ENCODE measurements around the gene CCDC159.
"Not testable (repeated sequence)": the region's sequence is repeated elsewhere in the genome, so short reads cannot be mapped to it uniquely, and the experiment has no call there.

The CCDC159 gene, protein sequence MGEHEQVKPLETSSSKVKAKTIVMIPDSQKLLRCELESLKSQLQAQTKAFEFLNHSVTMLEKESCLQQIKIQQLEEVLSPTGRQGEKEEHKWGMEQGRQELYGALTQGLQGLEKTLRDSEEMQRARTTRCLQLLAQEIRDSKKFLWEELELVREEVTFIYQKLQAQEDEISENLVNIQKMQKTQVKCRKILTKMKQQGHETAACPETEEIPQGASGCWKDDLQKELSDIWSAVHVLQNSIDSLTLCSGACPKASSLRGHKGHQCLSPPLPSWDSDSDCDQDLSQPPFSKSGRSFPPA

DNA sequence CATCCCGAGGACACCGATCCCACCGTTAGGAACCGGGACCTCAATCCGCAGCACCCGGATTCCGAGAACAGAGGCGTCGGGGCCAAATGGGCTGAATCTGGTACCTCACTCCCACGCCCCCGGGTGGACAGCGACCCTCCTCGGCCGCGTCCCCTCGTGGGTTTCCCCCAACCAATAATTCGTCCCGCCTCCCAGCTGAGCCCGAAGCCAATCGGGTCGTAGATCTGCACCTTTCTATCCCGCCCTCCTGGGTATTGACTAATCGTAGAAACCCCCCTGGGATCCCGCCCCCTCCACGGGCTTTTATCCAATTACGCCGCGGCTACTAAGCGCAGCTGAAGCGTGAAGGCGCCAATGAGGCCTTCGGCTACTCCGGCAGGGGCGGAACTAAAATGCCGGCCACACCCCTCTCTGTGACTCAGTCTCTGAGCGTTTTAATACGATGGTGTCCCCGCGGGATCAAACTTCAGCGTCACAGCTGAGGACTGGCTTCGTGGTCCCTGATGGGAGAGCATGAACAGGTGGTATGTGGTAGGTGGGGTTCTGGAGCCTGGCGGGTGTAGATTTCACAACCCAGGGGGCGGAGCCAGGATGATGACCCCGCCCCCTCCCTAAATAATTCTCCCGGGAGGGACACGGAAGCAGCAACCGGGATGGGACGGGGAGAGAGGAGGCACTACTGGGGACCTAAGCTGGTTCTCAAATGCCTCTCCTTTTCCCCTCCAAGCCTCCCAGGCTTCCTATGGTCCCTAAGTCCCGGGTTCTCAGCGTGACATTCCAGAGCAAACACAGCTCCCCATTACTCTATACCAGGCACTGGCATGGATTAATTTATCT lies at the start of gene CCDC159, which contains the start of gene TMEM205:
TSS of gene CCDC159 (plus strand) at position 416 of the 837 bp plus-strand sequence. CDS start at position 504, 88 bp downstream.
TSS of gene TMEM205 (minus strand) at position 165 of the 837 bp plus-strand sequence. CDS start 649 bp downstream, outside the sequence.
- DNase-seq, result peak; percentile 99

DNA sequence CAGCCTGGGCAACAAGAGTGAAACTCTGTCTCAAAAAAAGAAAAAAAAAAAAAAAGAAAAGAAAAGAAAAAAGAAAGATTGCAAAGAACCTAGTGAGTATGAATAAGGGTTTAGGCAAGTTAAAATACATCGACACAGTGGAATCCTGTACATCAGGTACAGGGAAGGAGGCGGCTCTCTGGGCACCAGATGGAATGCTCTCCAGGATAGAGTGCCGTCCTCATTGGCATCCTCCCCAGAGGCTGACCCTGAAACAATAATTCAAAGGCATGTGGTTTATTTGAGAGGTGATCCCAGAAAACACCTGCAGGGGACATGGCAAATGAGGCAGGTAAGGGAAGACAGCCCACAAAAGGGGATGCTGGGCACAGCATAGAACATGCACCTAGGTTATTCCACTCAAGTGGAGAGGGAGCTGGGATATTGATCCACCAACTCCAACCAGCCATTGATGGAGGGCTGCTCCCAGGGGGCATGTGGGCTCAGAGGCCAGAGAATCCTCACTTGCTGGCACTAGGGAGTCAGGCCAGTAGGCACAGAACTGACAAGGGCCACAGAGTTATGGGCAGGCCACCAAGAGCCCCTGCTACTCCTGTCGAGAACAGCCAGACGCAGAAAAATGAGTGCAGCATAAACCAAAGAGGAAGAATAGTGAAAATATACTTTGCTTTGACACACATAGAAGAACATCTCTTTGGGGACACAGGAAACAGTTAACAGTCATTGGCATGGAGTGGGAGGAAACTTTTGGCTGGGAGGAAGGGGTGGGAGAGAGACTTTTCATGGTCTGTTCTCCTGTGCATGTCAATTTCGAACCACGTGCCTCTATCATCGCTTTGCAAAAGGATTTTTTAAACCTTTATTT lies 46.1 kb upstream of the CCDC159 start:
- no peak for DNase-seq

DNA sequence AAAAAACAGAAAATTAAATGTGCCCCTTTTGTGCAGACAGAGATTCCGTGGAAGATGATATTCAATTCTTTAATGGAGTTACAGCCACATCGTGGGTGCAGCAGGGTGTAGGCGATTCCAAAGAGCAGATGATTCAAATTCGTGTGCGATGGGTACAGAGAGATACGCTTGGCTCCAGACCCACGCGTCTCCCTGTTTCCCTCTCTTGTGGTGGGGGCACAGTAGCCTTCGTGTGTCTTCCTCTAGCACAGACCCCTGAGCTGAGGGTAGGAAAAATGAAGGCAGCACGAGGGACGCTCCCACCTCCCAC lies 45.6 kb upstream of the CCDC159 start:
- no peak for DNase-seq

DNA sequence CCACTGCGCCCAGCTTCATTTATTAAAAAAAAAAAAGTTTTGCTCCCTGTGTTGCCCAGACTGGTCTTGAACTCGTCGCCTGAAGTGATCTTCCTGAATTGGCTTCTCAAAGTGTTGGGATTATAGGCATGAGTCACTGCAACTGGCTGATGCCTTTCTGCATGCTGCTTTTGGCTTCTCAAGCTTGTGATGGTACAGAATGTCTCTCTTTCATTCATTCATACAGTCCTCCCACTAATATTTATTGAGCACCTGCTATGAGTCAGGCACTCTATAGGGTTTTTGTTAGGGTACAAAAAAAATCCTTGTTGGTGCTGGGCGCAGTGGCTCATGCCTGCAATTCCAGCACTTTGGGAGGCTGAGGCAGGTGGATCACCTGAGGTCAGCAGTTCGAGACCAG lies 41.4 kb upstream of the CCDC159 start:
- DNase-seq, result no peak

DNA sequence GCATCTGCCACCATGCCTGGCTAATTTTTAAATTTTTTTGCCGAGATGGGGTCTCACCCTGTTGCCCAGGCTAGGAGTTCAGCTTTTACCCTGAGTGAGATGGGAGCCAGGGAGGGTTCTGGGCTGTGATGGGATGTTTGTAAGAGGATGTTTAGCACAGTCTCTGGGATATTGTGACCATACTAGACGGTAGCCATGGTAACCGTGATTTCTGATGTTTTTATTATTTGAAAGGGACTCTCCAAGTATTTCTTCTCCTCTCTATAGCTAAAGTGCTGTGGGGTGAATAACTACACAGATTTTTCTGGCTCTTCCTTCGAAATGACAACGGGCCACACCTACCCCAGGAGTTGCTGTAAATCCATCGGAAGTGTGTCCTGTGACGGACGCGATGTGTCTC lies 40.0 kb upstream of the CCDC159 start:
- DNase-seq, result no peak

DNA sequence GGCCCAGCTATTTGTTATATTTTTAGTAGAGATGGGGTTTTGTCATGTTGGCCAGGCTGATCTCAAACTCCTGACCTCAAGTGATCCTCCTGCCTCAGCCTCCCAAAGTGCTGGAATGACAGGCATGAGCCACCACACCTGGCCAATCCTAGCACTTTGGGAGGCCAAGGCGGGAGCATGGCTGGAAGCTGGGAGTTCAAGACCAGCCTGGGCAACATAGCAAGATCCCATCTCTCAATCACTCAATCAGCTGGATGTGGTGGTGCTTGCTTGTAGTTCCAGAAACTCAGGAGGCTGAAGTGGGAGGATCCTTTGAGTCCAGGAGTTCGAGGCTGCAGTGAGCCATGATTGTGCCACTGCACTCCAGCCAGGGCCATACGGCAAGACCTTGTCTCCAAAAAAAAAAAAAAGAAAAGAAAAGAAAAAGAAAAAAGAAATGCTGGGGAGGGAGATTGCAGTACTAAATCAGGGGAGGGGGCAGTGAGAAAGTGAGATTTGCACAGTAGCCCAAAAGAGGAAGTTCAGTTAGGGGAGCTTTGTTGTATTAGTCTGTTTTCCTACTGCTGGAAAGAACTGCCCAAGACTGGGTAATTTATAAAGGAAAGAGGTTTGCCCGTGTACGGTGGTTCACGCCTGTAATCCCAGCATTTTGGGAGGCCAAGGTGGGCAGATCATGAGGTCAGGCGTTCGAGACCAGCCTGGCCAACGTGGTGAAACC lies 25.9 kb upstream of the CCDC159 start:
- not testable (repeated sequence) for DNase-seq

DNA sequence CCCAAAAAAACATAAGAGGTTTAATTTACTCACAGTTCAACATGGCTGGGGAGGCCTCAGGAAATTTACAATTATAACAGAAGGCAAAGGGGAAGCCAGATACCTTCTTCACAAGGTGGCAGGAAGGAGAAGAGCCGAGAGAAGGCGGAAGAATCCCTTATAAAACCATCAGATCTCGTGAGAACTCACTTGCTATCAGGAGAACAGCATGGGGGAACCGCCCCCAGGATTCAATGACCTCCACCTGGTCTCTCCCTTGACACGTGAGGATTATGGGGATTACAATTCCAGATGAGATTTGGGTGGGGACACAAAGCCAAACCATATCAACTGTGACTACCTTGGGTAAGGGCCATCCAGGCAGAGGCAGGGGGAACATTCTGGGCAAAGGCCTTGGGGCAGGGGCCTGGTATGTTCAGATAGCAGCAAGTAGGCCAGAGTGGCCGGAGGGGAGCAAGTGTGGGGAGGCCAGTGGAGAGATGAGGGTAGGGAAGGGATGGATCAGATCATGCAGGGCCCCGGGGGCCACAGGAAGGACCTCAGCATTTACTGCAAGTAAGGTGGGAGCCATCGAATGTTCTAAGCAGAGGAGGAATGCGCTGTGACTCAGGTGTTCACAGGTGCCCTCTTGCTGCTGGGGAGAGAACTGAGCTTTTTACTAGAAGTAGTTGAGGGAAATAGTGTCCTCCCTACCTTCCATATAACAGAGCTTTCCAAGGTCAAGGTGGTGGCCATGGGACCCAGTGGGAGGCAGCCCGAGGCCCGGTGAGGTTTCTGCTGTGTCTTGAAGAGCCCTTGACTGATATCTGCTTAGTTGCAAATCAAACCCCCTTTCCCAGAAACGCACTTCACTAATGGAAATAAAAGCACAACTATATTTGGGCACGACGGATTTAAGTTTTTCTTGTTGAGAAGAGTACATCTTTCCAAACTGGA lies 24.9 kb upstream of the CCDC159 start:
- DNase-seq, result no peak

DNA sequence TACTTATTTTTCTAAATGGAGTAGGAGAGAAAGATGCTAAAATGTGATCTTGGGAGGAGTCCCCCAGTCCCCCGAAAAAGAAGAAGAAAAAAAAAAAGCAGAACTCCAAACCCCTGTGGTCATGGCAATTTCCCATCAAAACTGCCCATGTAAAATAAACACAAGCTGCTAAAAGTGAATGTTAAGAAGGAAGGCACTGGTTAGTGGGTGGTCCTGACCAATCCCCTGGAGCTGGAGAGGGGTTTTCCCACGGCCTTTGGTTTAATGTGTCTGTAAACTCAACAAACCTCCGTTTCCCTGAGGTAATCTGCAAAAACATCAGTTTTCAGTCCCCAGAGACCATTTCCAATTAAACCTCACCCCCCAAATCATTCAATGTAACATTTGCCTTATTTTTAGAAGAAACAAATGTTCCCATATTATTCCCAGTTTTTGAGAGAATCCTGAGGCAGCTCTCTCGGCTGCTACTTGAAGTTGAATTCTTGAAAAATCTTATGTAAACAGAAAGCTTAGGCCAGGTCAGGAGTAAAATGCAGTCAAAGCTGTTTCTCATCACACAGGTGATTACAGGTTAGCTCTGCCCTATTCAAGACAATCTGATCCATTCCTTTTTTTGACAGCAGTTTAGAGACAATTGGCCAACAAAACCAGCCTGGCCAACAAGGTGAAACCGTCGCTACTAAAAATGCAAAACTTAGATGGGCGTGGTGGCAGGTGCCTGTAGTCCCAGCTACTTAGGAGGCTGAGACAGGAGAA lies 23.9 kb upstream of the CCDC159 start:
- no peak for DNase-seq

DNA sequence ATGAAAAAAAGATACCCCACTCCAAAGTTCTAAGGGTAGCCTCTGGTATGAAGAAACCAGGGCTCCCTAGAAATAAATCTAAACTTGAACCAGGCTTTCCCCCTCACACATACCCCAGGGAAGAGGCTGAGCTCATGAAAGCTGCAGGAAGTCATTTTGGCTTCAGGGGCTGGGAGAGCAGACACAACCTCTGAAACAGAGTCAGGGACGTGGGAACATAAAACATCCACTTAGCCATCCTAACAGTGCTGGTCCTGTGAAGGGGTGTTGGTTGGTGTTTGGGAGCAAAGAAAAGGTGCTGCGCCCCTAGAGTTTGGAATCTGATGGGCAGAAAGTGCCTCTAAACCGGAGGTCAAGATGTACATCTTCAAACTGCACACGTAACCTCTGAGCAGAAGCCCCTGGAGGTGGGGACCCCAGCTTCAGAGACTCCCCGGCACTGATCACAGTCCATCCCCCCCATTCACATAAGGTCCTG lies 22.7 kb upstream of the CCDC159 start:
- DNase-seq, result no peak

DNA sequence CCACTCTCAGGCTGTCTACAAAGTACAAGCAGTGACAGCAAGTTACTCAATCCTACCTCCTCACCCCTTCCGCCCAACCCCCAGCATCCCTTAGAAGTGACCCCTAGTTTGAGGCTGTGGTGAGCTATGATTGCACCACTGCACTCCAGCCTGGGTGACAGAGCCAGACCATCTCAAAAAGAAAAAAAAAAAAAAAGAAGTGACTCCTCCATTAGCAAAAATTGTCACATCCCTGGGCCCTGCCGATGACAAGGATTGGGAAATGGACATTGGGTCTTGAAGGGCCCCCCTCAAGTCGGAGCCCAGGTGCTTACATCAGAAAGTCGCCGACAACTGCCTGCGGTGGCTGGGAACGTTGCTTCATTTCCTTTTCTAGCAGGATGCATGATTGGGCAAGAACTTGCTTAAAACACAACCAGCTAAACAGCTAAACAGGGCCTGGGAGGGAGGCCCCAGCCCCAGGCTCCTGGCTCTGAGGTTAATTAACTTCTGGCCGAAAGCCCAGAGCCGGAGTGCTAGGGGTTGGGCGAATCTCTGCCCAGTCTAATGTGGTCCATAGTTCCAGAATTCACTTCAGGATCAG lies 22.1 kb upstream of the CCDC159 start:
- peak; percentile 89 for DNase-seq

DNA sequence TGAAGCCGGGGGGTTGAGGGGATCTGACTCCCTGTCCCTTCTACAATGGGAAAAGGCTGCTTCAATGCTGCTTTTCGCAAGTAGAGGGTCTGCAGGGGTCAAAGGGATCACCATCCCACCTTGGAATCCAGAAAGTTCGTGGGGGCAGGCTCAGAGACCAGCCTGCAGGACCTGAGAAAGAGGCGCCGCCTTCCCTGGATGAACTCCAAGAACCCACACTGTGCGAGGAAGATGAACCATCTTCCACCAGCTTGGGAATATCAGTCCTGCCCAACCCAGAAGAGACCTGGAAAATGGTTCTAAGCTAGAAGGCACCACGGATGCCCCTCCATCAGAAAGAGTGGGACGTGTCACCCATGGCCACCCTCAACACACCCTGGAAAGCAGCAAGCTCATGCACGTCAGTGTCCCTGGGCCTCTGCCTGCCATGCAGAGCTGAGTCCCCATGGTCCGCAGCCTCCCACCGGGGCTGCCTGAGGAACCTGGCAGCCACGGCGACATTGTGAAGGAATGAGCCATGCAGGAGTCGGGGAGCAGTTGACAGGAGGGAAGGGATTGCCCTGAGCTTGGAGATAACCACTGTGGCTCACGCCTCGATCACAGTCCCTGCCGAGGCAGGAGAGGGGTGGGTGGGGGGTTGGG lies 21.4 kb upstream of the CCDC159 start:
- no peak for DNase-seq

DNA sequence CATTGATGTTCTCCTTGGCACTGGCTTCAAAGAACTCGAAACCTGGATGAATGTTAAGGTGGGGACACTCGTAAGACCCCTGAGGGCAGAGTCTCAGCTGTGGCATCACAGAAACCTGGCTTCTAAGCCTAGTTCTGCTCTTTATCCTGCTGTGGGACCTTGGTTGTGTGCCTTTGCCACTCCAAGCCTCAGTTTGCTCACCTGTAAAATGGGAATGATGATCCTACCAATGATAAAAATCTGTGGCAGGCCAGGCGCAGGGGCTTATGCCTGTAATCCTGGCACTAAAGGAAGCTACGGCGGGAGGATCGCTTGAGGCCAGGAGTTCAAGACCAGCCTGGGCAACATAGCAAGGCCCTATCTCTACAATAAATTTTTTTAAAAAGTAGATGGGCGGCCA lies 20.8 kb upstream of the CCDC159 start:
- DNase-seq, result no peak

DNA sequence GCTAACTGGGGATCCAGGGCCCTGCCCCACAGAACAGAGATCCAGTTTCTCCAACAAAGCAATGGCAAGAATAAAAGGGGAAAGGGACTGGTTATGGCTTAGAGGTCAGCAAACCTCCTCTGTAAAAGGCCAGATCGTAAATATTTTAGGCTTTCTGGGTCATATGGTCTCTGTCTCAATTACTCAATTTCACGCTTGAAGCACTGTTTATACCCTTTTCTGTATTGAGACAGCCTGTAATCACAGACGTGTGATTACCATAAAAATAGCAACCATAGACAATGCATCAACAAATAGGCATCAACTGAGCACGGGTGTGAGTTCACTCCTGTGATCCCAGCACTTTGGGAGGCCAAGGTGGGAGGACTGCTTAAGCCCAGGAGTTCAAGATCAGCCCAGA lies 16.2 kb upstream of the CCDC159 start:
- DNase-seq, result no peak

DNA sequence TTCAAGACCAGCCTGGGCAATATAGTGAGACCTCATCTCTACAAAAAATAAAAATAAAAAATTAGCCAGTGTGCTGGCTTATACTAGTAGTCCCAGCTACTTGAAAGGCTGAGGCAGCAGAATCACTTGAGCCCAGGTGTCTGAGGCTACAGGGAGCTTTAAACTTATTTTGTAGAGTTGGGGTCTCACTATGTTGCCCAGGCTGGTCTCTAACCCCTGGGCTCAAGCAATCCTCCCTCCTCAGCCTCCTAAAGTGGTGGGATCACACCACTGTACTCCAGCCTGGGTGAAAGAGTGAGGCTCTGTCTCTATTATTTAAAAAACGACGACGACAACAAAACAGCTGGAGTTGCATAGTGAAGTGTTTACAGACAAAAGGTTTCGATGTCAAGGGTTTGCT lies 14.8 kb upstream of the CCDC159 start:
- DNase-seq, result no peak

DNA sequence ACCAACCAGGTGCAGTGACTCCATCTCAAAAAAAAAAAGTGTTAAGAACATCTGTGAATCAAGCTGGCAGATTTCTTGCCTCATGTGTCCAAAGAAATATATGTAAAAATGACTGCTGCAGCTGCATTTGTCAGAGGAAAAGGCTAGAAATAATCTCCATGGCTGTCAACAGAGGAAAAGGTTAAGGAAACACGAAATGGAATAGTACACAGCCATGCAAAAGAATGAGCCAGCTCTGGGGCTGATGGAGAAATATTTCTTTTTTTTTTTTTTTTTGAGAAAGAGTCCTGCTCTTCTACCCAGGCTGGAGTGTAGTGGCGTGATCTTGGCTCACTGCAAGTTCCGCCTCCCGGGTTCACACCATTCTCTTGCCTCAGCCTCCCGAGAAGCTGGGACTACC lies 13.5 kb upstream of the CCDC159 start:
- DNase-seq, result no peak

DNA sequence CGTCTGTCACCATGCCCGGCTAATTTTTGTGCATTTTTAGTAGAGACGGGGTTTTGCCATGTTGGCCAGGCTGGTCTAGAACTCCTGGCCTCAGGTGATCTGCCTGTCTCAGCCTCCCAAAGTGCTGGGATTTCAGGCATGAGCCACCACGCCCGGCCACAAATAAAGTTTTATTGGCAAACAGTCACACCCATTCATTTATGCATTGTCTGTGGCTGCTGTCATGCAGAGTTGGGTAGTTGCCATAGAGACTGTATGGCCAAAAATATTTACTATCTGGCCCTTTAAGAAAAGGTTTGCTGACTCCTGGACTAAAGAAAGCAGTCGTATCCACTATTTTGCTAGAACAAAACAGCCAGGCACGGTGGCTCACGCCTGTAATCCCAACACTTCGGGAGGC lies 12.5 kb upstream of the CCDC159 start:
- not testable (repeated sequence) for DNase-seq

DNA sequence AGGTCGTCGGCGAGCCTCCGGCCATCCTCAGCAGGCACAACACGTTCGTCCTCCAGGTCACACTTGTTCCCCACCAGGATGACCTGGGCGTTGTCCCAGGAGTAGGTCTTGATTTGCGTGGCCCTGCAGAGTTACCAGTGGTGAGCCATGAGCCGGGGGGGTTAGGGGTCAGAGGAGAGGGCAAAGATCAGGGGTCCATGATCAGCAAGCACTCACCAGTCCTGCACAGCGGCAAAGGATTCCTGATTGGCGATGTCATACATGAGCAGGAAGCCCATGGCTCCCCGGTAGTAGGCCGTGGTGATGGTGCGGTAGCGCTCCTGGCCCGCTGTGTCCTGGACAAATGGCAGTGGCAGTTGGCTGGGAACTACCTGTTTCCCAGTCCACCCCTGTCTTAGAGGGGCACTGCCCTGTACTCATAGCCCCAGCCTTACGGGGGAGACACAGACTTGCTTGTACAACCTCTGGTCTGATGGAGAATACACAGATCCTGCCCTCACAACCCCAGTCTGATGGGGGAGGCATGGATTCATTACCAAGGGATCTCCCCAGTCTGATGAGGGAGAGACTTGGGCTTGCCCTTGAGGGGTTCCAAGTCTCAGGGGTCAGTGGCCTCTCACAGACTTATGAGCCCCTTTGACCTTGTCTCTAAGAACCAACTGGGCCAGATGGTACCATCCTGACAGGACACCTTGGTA lies 10.7 kb upstream of the CCDC159 start:
- DNase-seq, result no peak

DNA sequence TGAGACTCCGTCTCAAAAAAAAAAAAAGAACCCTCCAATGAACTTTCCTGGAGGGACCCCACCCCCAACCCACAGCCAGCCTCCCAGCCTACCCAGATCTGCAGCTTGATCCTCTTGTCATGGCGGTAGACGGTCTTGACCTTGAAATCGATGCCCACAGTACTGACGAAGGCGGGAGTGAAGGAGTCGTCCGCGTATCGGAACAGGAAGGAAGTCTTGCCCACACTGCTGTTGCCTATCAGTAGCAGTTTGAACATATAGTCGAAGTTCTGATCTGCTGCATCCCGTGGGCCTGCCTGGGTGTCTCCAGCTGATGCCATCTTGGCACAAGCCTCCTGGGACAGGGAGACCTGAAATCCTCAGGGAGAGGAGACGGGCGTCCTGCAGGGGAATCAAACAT lies 9.2 kb upstream of the CCDC159 start:
- DNase-seq, result no peak

DNA sequence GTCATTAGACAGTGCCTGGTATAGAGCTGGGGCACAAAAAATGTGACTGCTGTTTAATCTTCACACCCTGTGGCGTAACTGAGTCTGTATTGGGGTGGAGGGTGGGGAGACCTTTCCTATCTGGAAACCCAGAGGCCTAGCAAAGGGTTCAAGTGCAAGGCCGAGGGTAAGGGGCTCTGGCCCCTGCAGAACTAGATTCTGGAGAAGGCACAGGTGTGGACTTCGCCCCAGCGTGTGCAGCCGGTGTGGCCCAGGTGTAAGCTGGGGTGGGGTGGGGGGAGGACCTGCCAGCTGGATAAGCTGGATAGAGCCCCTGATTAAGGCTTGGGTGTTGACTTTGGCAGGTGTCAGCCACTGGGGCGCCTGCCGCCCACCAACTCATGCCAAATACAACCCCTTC lies 8.2 kb upstream of the CCDC159 start:
- DNase-seq, result peak; percentile 10

All from NCI-H1105 treated with DMSO at 0.1 percent for 48 hours (cell line).